AG04450 (cell line): ENCODE data around the gene C6orf120. TPM values are rescaled to one million over a fixed set of nuclear protein-coding genes. Genes with fewer than 3 reads are reported as not detected.

ENCODE experiments used
- CTCF ChIA-PET: fragments of 300-600, 350-600 bp; formaldehyde crosslinking; extraction: SDS; loops from one replicate; lab custom pipeline; 2022; ENCODE audit warnings: antibody characterized with exemption, inconsistent platforms; lab: Charles Lee
- POLR2A ChIA-PET: fragments of 350-600 bp; formaldehyde crosslinking; extraction: SDS; loops from one replicate; lab custom pipeline; 2021; ENCODE audit warnings: antibody characterized with exemption, inconsistent platforms; lab: Yijun Ruan, JAX
- DNase-seq: peaks from one replicate; pipeline ENCODE4 v3.0.0-alpha.2; 2011; ENCODE audit warnings: low read depth, low spot score
- H3K27ac ChIP-seq: one replicate; pipeline ENCODE4 v1.5.1; 2012; ENCODE audit warnings: low read depth, low read length, control low read depth
- H3K27me3 ChIP-seq: one replicate; pipeline ENCODE4 v1.6.0; 2012; ENCODE audit warnings: low read length; ENCODE audit not compliant: control insufficient read depth, insufficient read depth
- H3K4me3 ChIP-seq: 2 replicates; pipeline ENCODE4 v1.5.1; 2011; ENCODE audit warnings: mild to moderate bottlenecking, low read depth, low read length, control low read depth
- H3K9me3 ChIP-seq: 2 replicates; pipeline ENCODE4 v1.5.1; 2012; ENCODE audit warnings: low read length; ENCODE audit not compliant: control insufficient read depth, insufficient read depth
- polyA plus RNA-seq: library from polyadenylated mRNA; depleted of rRNA; stranded (reverse); fragments of >200 nt; gene quantifications from 2 replicates; pipeline ENCODE4 v1.2.3, GENCODE V29; 2011
- TF ChIP-seq, protein P1 (sequence below): IDR thresholded peaks from 2 replicates; pipeline ENCODE4 v1.5.1; 2011; ENCODE audit warnings: low read depth, low read length, control low read depth, inconsistent platforms

C6orf120 gene
- polyA plus RNA-seq, 1 experiment: 35.9 TPM

DNA sequence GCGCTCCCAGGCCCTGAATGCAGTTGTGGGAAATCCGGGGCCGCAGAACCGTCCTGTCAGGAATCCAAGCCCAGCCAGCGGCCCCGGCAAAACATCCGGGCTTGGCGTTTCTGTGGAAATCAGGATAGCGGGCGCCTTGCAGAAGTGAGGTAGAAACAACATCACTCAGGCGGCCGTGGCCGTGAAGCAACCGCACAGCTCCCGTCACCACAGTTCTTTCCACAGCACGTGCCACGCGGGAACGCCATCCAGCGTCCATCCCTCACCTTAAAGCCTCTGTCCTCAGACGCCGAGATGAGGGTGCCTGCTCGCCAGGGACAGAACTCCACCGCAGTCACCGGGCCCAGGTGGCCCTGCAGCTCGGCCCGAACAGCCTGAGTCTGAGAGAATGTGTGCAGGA lies 34.2 kb upstream of the C6orf120 start:
- POLR2A ChIA-PET: no interaction called here
- CTCF ChIA-PET: no interaction called here

DNA sequence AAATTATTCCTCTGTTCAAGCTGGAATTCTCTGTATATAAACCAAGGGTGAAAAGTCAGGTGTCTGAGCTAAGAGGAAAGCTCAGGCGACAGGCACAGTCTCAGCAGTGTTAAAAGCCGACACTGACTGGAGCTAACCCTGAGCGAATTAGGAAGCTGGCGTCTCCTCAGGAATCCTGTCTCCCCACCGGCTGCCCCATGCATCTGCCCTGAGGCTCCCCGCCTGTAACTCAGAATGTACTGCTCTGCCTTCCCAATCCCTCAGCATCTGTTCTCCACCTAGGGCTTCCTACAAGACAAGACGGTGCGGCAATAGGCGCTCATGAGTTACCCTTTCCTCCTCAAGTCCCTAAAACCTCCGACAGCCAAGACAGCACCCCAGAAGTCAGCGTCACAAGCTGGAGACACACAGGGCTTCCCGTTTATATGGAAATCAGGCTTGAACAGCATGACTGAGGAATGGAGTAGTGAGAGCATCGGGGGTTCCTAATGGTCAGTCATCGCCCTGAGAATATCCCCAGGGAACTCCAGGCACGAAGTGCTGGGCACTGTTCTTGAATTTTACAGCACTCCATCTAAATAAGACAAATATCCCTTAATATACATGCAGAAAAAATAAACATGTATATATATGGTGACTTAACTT lies 33.6 kb upstream of the C6orf120 start:
- TF ChIP-seq, protein P1, sequence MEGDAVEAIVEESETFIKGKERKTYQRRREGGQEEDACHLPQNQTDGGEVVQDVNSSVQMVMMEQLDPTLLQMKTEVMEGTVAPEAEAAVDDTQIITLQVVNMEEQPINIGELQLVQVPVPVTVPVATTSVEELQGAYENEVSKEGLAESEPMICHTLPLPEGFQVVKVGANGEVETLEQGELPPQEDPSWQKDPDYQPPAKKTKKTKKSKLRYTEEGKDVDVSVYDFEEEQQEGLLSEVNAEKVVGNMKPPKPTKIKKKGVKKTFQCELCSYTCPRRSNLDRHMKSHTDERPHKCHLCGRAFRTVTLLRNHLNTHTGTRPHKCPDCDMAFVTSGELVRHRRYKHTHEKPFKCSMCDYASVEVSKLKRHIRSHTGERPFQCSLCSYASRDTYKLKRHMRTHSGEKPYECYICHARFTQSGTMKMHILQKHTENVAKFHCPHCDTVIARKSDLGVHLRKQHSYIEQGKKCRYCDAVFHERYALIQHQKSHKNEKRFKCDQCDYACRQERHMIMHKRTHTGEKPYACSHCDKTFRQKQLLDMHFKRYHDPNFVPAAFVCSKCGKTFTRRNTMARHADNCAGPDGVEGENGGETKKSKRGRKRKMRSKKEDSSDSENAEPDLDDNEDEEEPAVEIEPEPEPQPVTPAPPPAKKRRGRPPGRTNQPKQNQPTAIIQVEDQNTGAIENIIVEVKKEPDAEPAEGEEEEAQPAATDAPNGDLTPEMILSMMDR: no peak

More for the DNA sequence above, 34.2 kb upstream of the C6orf120 start:
- TF ChIP-seq, protein P1: no peak
- H3K27ac ChIP-seq: no peak overlapping the region
- no peaks in the 10 kb centered on the region for H3K9me3 ChIP-seq
- H3K4me3 ChIP-seq: no peak overlapping the region
- DNase-seq: no peak
- H3K27me3 ChIP-seq: no peaks in the 10 kb centered on the region

DNA sequence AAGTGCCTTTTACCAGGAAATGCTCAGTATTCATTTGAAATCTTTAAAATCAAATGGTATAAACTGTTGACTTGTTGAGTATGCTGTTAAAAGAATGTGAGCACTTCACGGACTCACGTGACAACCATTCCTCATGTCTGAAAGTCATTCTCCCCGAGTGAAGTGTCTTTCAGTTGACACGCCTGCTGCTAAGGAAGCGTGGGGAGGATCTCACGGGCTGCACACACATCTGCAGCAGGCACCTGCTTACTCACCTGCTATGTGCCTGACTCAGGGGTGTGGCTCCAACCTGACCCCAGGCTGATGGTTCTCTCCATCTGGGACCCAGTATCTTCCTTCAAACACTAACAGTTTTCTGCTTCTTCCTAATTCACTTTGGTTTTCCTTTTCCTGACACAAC lies 32.8 kb upstream of the C6orf120 start:
- Histone ChIP-seq H3K4me3 (no peak overlapping the region), H3K27me3 (no peaks in the 10 kb centered on the region), H3K27ac (no peak overlapping the region), H3K9me3 (no peaks in the 10 kb centered on the region)
- CTCF ChIA-PET: no interaction called here
- TF ChIP-seq, protein P1: no peak
- POLR2A ChIA-PET: no interaction called here
- DNase-seq: no peak

More for the DNA sequence above, 33.6 kb upstream of the C6orf120 start:
- Histone ChIP-seq H3K27me3 (no peaks in the 10 kb centered on the region), H3K4me3 (no peak overlapping the region), H3K27ac (no peak overlapping the region), H3K9me3 (no peaks in the 10 kb centered on the region)
- CTCF ChIA-PET: no interaction called here
- no peak for DNase-seq
- POLR2A ChIA-PET: no interaction called here

DNA sequence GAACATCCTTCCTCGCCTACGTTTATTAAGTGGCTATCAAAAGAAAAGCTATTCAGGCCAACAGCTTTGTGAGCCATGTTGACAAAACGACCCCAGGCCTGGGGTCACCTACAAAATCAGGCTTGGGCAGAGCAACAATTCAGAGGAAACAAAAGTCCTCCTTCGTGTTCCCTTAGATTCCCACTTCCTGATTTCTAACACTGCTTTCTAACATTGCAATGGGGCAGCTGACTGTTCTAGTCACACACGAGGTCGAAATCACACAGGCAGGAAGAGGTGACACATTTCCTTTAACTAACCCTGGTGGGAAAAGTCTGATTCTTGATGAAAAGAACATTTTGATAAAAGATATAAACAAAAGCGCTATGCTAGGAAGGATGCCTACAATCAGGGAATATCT lies 32.0 kb upstream of the C6orf120 start:
- no peak for DNase-seq
- TF ChIP-seq, protein P1: no peak
- ChIA-PET CTCF (interaction anchor here (1.0 kb wide), 1 partner anchor 847 kb away, joined by 3 read pairs; no protein-coding TSS in a partner anchor), POLR2A (no interaction called here)
- Histone ChIP-seq H3K27me3 (no peaks in the 10 kb centered on the region), H3K4me3 (no peak overlapping the region), H3K27ac (no peak overlapping the region), H3K9me3 (no peaks in the 10 kb centered on the region; the same call in 1 of the 2 replicates)

DNA sequence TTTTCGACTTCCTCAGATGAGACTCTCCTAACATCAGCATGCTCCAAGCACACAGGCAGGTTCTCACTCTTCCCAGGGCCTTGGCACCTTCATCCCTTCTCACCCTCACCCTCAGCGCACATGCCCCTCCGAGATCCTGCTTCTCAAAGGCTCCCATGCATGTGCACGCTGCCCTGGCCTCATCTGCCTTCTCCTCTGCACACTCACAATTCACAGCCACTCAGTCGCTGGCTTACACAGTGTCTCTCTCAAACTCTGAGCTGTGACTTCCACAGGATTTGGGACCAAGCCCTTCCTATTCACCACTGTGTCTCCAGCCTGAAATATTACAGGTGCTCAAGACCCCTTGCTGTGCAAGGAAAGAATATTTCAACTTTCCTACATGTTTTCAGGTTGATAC lies 30.4 kb upstream of the C6orf120 start:
- no peaks in the 10 kb centered on the region; the same call in 1 of the 2 replicates for H3K9me3 ChIP-seq
- no peak overlapping the region for H3K27ac ChIP-seq
- ChIA-PET POLR2A (no interaction called here), CTCF (no interaction called here)
- no peak for DNase-seq
- TF ChIP-seq, protein P1: no peak
- H3K4me3 ChIP-seq: no peak overlapping the region
- no peaks in the 10 kb centered on the region for H3K27me3 ChIP-seq
